GM12801 (cell line): Measurements from ENCODE around the gene SRSF9.

Source experiments
- CTCF ChIP-seq: IDR thresholded peaks from one replicate; pipeline ENCODE4 v1.5.1; 2011; ENCODE audit warnings: control low read depth; ENCODE audit not compliant: insufficient read length; ENCODE audit errors: extremely low read depth

The SRSF9 gene

DNA sequence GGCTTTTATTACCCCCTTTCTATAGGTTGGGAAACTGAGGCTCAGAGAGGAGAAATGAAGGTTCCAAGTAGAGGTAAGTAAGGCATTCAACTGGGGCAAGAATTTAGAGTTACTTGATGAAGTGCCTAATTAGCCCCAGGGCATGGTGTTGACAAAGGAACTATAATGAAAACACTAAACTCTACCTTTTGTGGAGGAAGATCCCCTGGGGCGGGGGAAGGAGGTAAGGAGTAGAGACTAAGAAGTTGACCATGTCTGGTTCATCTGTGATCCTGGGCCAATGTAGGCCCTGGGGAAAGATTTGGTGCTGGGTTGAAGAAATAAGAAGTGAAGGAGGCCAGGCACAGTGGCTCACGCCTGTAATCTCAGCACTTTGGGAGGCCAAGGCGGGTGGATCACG lies 47.8 kb downstream of the SRSF9 start:
- TF ChIP-seq CTCF, result no peak

DNA sequence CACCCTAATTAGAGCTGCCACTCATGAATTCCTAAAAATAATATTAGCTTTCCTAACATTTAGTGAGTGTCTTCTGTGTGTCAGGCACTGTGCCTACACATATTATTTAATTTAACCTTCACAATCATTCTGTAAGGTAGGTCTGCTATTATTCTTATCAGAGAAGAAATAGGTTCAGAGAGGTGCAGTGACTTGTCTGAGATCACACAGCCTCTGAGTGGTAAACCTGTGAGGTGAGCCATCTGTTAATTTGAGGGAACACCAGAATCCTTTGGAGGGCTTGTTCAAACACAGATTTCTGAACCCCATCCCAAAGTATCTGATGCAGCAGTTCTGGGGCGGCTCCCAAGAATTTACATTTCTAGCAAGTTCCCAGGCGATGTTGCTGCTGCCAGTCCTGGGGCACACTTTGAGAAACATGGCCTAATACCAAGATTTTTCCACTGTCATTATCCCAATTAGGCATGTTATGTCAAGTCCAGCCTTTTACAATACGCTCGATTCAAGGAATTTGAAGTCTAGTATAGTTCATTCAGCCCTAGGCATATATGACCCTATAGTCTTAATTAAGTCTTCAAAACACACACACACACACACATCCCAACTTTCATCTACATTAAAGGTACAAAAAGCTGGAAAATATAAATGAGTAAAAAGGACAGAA lies 51.5 kb downstream of the SRSF9 start:
- TF ChIP-seq CTCF, result no peak

DNA sequence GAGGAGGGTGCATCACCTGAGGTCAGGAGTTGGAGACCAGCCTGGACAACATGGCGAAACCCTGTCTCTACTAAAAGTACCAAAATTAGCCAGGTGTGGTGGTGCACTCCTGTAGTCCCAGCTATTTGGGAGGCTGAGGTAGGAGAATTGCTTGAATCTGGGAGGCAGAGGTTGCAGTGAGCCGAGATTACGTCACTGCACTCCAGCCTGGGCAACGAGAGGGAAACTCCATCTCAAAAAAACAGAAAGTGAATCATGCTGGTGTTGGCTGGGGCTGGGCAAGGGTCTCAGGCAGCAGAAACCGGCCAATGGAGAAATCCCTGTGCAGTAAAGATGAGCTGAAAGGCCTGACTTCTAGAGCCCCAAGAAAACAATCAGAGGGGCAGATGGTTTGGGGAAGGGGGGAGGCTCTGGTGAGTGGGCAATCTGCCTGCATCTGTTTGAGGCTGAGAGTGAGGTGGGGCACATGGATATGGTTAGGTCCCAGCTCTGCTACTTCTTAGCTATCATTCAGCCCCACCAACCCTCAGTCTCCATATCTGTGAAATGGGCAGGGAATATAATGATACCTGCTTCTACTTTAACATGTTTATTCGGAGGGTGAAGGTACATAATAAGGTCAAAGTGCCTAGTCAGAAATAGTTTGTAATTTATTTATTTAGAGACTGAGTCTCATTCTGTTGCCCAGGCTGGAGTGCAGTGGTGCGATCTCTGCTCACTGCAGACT lies 52.9 kb downstream of the SRSF9 start:
- TF ChIP-seq CTCF, result no peak

DNA sequence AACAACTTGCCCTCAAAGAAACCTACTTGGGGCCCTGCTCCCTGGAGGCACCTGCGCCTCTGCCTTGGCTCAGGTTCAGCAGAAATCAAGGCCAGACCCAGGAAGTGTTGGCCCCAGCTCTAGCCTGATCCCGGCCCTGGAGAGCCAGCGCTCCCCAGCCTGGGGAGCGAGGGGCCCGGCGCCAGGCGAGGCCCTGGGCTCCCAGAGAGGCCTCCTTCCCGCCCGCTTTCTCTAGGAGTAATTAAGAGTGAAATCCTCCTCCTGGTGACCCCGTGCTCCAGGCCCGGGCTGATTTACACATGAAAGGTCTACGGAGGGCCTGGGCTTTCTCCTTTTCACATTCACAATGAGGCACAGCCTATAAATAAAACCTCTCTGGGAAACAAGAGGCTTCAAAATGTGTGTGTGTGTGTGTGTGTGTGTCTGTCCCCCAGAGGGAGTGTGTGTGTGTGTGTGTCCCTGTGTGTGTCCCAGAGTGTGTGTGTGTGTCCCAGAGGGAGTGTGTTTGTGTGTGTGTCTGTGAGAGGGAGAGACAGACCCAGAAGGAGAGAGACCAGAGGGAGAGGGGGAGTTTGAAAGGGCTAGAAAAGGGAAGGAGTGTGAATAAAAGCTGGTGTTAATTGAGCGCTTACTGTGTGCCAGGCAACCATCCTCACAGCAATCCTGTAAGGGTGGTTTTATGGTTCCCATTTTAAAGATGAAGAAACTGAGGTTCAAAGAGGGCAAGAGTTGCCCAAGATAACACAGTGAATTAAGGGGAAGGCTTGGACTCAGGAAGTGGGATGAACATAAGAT lies 55.5 kb downstream of the SRSF9 start:
- TF ChIP-seq CTCF, result no peak

DNA sequence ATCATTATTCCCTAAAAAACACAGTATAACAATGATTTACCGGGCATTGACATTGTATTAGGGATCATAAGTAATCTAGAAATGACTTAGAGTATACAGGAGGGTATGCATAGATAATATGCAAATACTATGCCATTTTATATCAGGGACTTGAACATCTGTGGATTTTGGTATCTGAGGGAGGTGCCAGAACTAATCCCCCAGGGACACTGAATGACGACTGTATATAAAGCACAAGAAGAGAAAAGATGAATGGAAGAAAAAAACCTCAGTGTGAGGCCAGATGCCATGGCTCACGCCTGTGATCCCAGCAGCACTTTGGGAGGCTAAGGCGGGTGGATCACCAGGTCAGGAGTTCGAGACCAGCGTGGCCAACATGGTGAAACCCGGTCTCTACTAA lies 57.1 kb downstream of the SRSF9 start:
- no peak for TF ChIP-seq CTCF
